KMS-11 (cell line): ENCODE data around the gene DHRS13.

Experiments used
- H2AFZ ChIP-seq: fragments of 200-600 bp; sonication (generic); 2 replicates; pipeline ENCODE4 v1.6.1; 2016; ENCODE audit warnings: antibody characterized with exemption, mixed run types, low read depth
- H3K27ac ChIP-seq: fragments of 200-600 bp; sonication (generic); 2 replicates; pipeline ENCODE4 v1.6.1; 2016; ENCODE audit warnings: mild to moderate bottlenecking, mixed run types
- H3K27me3 ChIP-seq: fragments of 200-600 bp; sonication (generic); 2 replicates; pipeline ENCODE4 v1.6.1; 2017; ENCODE audit warnings: mild to moderate bottlenecking, low read depth, mixed run types, moderate library complexity; ENCODE audit not compliant: insufficient read depth
- H3K36me3 ChIP-seq: fragments of 200-600 bp; sonication (generic); 2 replicates; pipeline ENCODE4 v1.6.1; 2017; ENCODE audit warnings: mild to moderate bottlenecking, mixed run types; ENCODE audit not compliant: insufficient read depth
- H3K4me1 ChIP-seq: fragments of 200-600 bp; sonication (generic); 2 replicates; pipeline ENCODE4 v1.6.1; 2016; ENCODE audit warnings: mild to moderate bottlenecking, low read depth, mixed run types; ENCODE audit not compliant: poor library complexity, severe bottlenecking
- H3K4me2 ChIP-seq: fragments of 200-600 bp; sonication (generic); 2 replicates; pipeline ENCODE4 v1.7.0; 2016; ENCODE audit warnings: mild to moderate bottlenecking, mixed run types
- H3K4me3 ChIP-seq: fragments of 200-600 bp; sonication (generic); IDR thresholded peaks from 2 replicates; pipeline ENCODE4 v1.6.1; 2017; ENCODE audit warnings: low read depth, low read length, mixed read lengths; ENCODE audit not compliant: insufficient read depth
- H3K79me2 ChIP-seq: fragments of 200-600 bp; sonication (generic); 2 replicates; pipeline ENCODE4 v1.6.1; 2016; ENCODE audit warnings: low read depth, mixed run types; ENCODE audit not compliant: insufficient read depth
- H3K9ac ChIP-seq: fragments of 200-600 bp; sonication (generic); 2 replicates; pipeline ENCODE4 v1.6.1; 2016; ENCODE audit warnings: mild to moderate bottlenecking, mixed run types
- H4K20me1 ChIP-seq: fragments of 200-600 bp; sonication (generic); 2 replicates; pipeline ENCODE4 v1.6.1; 2016; ENCODE audit warnings: mild to moderate bottlenecking, mixed run types; ENCODE audit not compliant: insufficient read depth
- TF ChIP-seq, protein P1 (sequence below): fragments of 200-600 bp; sonication (generic); conservative IDR thresholded peaks from 2 replicates; pipeline ENCODE4 v1.6.1; 2017; ENCODE audit warnings: low read depth, mild to moderate bottlenecking, antibody characterized with exemption, low read length, moderate library complexity, mixed read lengths

The DHRS13 gene

DNA sequence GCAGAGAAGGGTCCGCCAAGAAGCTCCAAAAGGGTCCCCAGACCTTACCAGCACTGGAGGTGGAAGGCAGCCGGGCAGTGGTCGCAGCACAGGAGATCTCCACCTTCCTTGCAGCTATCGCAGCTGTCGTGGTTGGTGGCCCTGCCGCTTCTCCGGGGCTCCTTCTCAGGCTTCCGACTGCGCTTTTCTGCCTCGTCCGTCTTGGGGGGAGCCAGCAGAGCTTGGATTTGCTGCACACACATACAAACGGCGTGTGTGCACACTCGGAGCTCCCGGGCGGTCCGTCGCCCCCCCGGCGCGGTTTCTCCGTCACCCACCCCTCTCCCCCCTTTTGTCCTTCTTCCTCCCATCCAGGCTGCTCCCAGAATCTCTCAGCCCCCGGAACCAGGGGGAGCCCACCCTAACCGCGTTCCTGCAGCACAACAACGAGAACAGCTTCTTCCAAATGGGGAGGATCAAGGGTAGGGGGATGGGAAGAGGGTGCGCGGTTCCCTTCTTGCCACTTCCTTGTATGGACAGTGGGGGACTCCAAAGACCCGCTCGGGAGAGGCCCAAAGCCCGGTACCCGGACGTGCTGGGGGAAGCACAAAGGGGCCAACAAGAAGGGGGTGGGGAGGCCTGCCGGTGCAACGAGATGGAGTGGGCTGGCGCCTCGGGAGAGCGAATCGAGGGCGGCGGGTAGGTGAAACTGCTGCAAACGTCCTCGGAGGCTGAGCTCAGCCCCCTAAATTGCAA is 47.3 kb upstream of the DHRS13 start:
- Histone ChIP-seq H3K9ac (peak overlapping the region; percentile 69), H4K20me1 (no peaks in the 10 kb centered on the region), H3K27ac (peak overlapping the region; percentile 60), H3K36me3 (no peaks in the 10 kb centered on the region), H3K27me3 (no peaks in the 10 kb centered on the region), H3K4me3 (no peak overlapping the region), H2AFZ (peak overlapping the region; percentile 48), H3K4me1 (peaks cover 43% of the 10 kb centered on the region), H3K79me2 (peaks cover 56% of the 10 kb centered on the region), H3K4me2 (peak overlapping the region; percentile 81)
- TF ChIP-seq, protein P1, sequence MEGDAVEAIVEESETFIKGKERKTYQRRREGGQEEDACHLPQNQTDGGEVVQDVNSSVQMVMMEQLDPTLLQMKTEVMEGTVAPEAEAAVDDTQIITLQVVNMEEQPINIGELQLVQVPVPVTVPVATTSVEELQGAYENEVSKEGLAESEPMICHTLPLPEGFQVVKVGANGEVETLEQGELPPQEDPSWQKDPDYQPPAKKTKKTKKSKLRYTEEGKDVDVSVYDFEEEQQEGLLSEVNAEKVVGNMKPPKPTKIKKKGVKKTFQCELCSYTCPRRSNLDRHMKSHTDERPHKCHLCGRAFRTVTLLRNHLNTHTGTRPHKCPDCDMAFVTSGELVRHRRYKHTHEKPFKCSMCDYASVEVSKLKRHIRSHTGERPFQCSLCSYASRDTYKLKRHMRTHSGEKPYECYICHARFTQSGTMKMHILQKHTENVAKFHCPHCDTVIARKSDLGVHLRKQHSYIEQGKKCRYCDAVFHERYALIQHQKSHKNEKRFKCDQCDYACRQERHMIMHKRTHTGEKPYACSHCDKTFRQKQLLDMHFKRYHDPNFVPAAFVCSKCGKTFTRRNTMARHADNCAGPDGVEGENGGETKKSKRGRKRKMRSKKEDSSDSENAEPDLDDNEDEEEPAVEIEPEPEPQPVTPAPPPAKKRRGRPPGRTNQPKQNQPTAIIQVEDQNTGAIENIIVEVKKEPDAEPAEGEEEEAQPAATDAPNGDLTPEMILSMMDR, result no peak

DNA sequence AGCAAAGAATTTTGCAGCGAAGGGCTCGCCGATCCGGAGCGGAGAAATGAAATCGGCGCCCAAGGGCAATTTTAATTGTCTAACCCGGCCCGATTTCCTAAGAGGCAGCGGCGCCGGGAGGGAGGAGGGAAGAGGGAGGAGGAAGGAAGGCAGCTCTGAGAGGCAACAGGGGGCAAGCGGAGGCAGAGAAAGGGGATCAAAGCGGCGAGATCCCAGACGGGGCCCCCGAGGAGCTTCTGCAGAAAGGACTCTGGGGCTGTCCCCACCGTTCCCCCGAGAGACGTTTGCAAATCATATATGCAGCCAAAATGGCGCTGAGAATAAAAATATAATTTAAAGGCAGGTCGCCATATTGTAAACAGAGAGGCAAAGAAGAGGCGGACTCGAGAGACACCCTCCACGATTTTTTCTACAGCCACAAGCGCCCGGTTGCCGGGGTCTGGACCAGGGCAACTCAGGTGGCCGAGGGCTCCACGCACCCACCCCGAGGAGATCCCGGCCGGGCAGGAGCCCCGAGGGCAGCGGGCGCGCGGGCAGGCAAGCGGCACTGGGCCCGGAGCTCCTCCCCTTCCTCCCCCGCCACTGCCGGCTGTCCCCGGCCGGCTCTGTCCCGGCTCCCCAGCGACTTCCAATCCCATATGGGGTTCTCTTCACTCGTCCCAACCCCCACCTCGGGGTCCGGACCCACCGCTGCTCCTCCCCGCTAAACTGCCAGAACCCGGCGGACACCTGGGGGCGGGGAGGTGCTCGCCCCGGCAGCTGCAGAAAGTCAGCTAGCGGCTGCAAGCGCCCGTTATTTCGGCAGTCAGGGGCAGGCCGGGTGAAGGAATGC is 46.5 kb upstream of the DHRS13 start:
- Histone ChIP-seq H3K4me3 (peak overlapping the region; percentile 85), H3K36me3 (no peaks in the 10 kb centered on the region), H3K9ac (peak overlapping the region; percentile 69), H3K79me2 (peaks cover 64% of the 10 kb centered on the region), H2AFZ (peak overlapping the region; percentile 48), H4K20me1 (no peaks in the 10 kb centered on the region), H3K27me3 (no peaks in the 10 kb centered on the region), H3K4me2 (peak overlapping the region; percentile 81), H3K4me1 (peaks cover 49% of the 10 kb centered on the region), H3K27ac (peak overlapping the region; percentile 60)
- TF ChIP-seq, protein P1, result no peak

DNA sequence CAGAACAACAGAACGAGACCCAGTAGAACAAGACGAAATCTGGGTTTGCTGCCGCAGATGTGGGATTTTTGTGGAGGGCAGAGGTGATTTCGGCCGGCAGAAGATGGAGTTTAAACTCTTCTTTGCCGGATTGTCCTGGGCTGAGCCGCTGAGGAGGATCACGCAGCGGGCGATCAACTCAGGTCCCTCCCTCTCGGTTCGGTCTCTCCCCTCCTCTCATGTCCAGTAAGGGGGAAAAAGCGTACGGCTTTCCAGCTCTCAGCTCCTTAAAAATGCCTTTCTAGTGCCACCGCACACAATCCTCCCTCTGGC is 46.0 kb upstream of the DHRS13 start:
- no peaks in the 10 kb centered on the region for H3K36me3 ChIP-seq
- TF ChIP-seq, protein P1, result no peak
- H3K9ac ChIP-seq, result peak overlapping the region; percentile 69
- peaks cover 55% of the 10 kb centered on the region for H3K4me1 ChIP-seq
- peak overlapping the region; percentile 48 for H2AFZ ChIP-seq
- H4K20me1 ChIP-seq, result no peaks in the 10 kb centered on the region
- peak overlapping the region; percentile 60 for H3K27ac ChIP-seq
- peak overlapping the region; percentile 81 for H3K4me2 ChIP-seq
- H3K4me3 ChIP-seq, result peak overlapping the region; percentile 85
- H3K79me2 ChIP-seq, result peaks cover 70% of the 10 kb centered on the region
- H3K27me3 ChIP-seq, result no peaks in the 10 kb centered on the region

DNA sequence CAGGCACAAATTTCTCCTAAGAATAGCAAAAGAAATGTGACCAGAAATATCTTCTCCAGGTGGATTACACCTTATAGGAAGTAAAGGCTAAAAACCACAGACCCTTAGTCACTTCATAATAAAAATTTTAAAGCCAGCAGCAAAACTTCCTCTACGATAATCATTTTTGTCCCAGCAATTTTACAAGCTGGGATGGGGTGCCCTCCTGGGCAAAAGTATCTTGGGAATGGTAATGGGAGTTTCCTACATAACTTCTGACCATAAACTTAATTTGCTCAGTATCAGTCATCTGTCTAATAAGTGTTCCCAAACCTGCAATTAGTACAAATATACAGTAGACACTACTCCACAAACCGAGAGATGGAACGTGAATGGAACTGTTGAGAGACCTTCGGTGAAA is 45.5 kb upstream of the DHRS13 start:
- TF ChIP-seq, protein P1, result no peak

More for the DNA sequence above, 45.5 kb upstream of the DHRS13 start:
- Histone ChIP-seq H3K4me2 (peak overlapping the region; percentile 81), H3K79me2 (peaks cover 75% of the 10 kb centered on the region), H3K36me3 (no peaks in the 10 kb centered on the region; the same call in 1 of the 2 replicates), H4K20me1 (no peaks in the 10 kb centered on the region), H3K27me3 (no peaks in the 10 kb centered on the region), H3K9ac (peak overlapping the region; percentile 69; the same call in 1 of the 2 replicates), H3K4me1 (peaks cover 55% of the 10 kb centered on the region), H3K27ac (peak overlapping the region; percentile 60; the same call in 1 of the 2 replicates), H3K4me3 (peak overlapping the region; percentile 85), H2AFZ (no peak overlapping the region)
